Measurements from ENCODE around the gene MATN3. TPM values are rescaled to one million over a fixed set of nuclear protein-coding genes. Genes with fewer than 3 reads are reported as not detected.
A peak's percentile ranks its signal among the peaks of the same experiment; 100 is the strongest.

The MATN3 gene
- total and polyA plus RNA-seq, 2 donors (not counting 3 experiments of a cell fraction or from before 2014, with no cell fraction given), result 1.8 to 3.4 TPM

DNA sequence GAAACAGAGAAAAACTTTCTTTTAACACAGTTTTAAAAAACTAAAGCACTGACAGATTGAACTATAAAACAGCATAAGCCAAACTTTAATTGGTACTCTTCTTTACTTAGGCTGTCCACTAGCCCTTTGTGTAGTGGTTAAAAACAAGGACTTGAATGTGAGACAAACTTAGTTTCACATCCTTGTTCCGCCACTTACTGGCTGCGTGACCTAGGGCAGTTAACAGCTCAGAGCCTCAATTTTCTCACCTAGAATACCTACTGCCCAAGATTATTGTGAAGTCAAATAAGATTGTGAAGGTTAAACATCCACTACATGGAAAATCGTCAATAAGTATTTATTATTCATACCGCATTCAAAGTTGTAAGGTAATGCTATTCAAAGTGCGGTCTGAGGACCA, 24.5 kb downstream of the MATN3 start:
- no peak for FAIRE-seq

GRCh38 chr2:19982268-19982667, 30.2 kb downstream of the MATN3 start:
- Histone ChIP-seq H3K4me1 (ENCODE audit: control insufficient read depth, extremely low read depth, insufficient read depth, low read length) (peaks cover 32% of the 10 kb centered on the region), H3K27ac (ENCODE audit: insufficient read depth, low read depth, low read length) (no peak overlapping the region), H3K27me3 (ENCODE audit: control insufficient read depth in 2 of 2, insufficient read depth in 2 of 2, low read length in 2 of 2) (no peaks in the 10 kb centered on the region), H3K36me3 (ENCODE audit: control insufficient read depth in 2 of 2, extremely low read depth in 1 of 2, insufficient read depth in 2 of 2, low read length in 2 of 2) (peaks cover 0 to 2% of the 10 kb centered on the region in 2 experiments), H2AFZ (ENCODE audit: low read depth, low read length) (no peak overlapping the region), H3K9me3 (replicated peaks; ENCODE audit: control insufficient read depth, insufficient read depth, low read length) (no peaks in the 10 kb centered on the region), H3K9me1 (replicated peaks; ENCODE audit: control insufficient read depth, extremely low read depth, insufficient read depth, low read length) (no peaks in the 10 kb centered on the region), H3K4me2 (ENCODE audit: insufficient read depth, low read length) (no peak overlapping the region), H3K9ac (replicated peaks; ENCODE audit: extremely low read depth, insufficient read depth, low read length) (no peak overlapping the region), H4K20me1 (replicated peaks; ENCODE audit: control insufficient read depth, extremely low read depth, insufficient read depth, low read length) (no peaks in the 10 kb centered on the region), H3K4me3 (replicated peaks in 1 of 3; ENCODE audit: insufficient read depth in 1 of 3, low read depth in 1 of 3, low read length in 3 of 3) (no peak overlapping the region), H3K79me2 (ENCODE audit: control insufficient read depth, insufficient read depth, low read length) (peaks cover 4% of the 10 kb centered on the region)
- no TSS peak for BruUV-seq (replicated peaks)
- dilution Hi-C loops (cut with MboI; ENCODE audit: extremely low pct_ligation_motif_present, low sequenced_read_pairs) (no loop called here), intact Hi-C loops (cut with micrococcal nuclease) (no loop called here)
- no peak for TF ChIP-seq CTCF (IDR thresholded peaks at IDR 0.05; ENCODE audit: extremely low read depth in 1 of 2, insufficient read depth in 1 of 2, low read depth in 1 of 2, low read length in 2 of 2)
- TF ChIP-seq MAX (IDR thresholded peaks at IDR 0.05; ENCODE audit: insufficient read depth, insufficient read length), result no peak
- TF ChIP-seq POLR2AphosphoS5 (IDR thresholded peaks at IDR 0.05; ENCODE audit: insufficient read depth, low read depth, low read length), result no peak
- no peak for TF ChIP-seq EZH2 (IDR thresholded peaks at IDR 0.05; ENCODE audit: borderline replicate concordance, low read depth, low read length, severe bottlenecking)
- no peak for TF ChIP-seq MYC (IDR thresholded peaks at IDR 0.05; ENCODE audit: low read depth, low read length)
- TF ChIP-seq POLR2A (IDR thresholded peaks at IDR 0.05; ENCODE audit: low read depth, low read length), result no peak
- TF ChIP-seq JUN (IDR thresholded peaks at IDR 0.05; ENCODE audit: borderline replicate concordance, insufficient read depth, insufficient read length, low read depth), result peak; percentile 39
- peak; percentile 64 for TF ChIP-seq FOS (IDR thresholded peaks at IDR 0.05; ENCODE audit: borderline replicate concordance, insufficient read depth, low read length)
- no peak for TF ChIP-seq GATA2 (IDR thresholded peaks at IDR 0.05; ENCODE audit: insufficient read depth, insufficient read length, low read depth, low read length)
- FAIRE-seq, result peak; percentile 42
- ChIA-PET POLR2A (no interaction called here), CTCF (interaction anchor here (1.0 to 2.2 kb wide), 3 partner anchors 26 to 45 kb away, joined by 3 to 13 read pairs (median 7); no protein-coding TSS in a partner anchor)
- DNase-seq (ENCODE audit: low read depth, low spot score), result peak; percentile 27

More for the DNA sequence above, 24.5 kb downstream of the MATN3 start:
- intact Hi-C loops (cut with micrococcal nuclease), result loop anchor here (2.0 kb wide), 1 partner anchor 85 kb away; no protein-coding TSS in a partner anchor
- no peaks in the 10 kb centered on the region for H4K20me1 ChIP-seq (replicated peaks; ENCODE audit: control insufficient read depth, extremely low read depth, insufficient read depth, low read length)
- H2AFZ ChIP-seq (ENCODE audit: low read depth, low read length), result no peak overlapping the region
- no peak for DNase-seq (ENCODE audit: low read depth, low spot score)
- TF ChIP-seq JUN (IDR thresholded peaks at IDR 0.05; ENCODE audit: borderline replicate concordance, insufficient read depth, insufficient read length, low read depth), result no peak
- H3K4me1 ChIP-seq (ENCODE audit: control insufficient read depth, extremely low read depth, insufficient read depth, low read length), result peaks cover 14% of the 10 kb centered on the region
- ChIA-PET CTCF (interaction anchor here (0.6 to 3.4 kb wide), 7 partner anchors 8 to 73 kb away, joined by 3 to 14 read pairs (median 4); no protein-coding TSS in a partner anchor), POLR2A (no interaction called here)
- no TSS peak for BruUV-seq (replicated peaks)
- no peaks in the 10 kb centered on the region for H3K9me1 ChIP-seq (replicated peaks; ENCODE audit: control insufficient read depth, extremely low read depth, insufficient read depth, low read length)
- H3K36me3 ChIP-seq (ENCODE audit: control insufficient read depth in 2 of 2, extremely low read depth in 1 of 2, insufficient read depth in 2 of 2, low read length in 2 of 2), result no peaks in the 10 kb centered on the region
- no peak overlapping the region for H3K4me3 ChIP-seq (replicated peaks in 1 of 3; ENCODE audit: insufficient read depth in 1 of 3, low read depth in 1 of 3, low read length in 3 of 3)
- H3K27ac ChIP-seq (ENCODE audit: insufficient read depth, low read depth, low read length), result no peak overlapping the region
- H3K79me2 ChIP-seq (ENCODE audit: control insufficient read depth, insufficient read depth, low read length), result peaks cover 10% of the 10 kb centered on the region
- H3K9ac ChIP-seq (replicated peaks; ENCODE audit: extremely low read depth, insufficient read depth, low read length), result no peak overlapping the region
- no peaks in the 10 kb centered on the region for H3K9me3 ChIP-seq (replicated peaks; ENCODE audit: control insufficient read depth, insufficient read depth, low read length)
- H3K27me3 ChIP-seq (ENCODE audit: control insufficient read depth in 2 of 2, insufficient read depth in 2 of 2, low read length in 2 of 2), result no peaks in the 10 kb centered on the region
- dilution Hi-C loops (cut with MboI; ENCODE audit: extremely low pct_ligation_motif_present, low sequenced_read_pairs), result no loop called here
- no peak overlapping the region for H3K4me2 ChIP-seq (ENCODE audit: insufficient read depth, low read length)

Data from endothelial cell of umbilical vein (primary cell).